Adrenal gland (tissue), 12 donors: ENCODE measurements around the gene SRM. TPM values are rescaled to one million over a fixed set of nuclear protein-coding genes. Genes with fewer than 3 reads are reported as not detected.
A peak's percentile ranks its signal among the peaks of the same experiment; 100 is the strongest.
"Not testable (repeated sequence)": the region's sequence is repeated elsewhere in the genome, so short reads cannot be mapped to it uniquely, and the experiment has no call there.

Experiments
- DNase-seq, 7 donors: peaks; one replicate each; pipeline ENCODE4 v3.0.0-alpha.2; 2019 to 2020
- H3K27ac ChIP-seq, 5 donors: fragments of 200-600 bp; sonication (generic) in 4 of 5; 1 replicate in 3 of 5; 2 replicates in 2 of 5; pipeline versions ENCODE4 v1.5.1 to v1.8.0; 2016 to 2020; ENCODE audit warnings: mild to moderate bottlenecking in 1 of 5
- H3K27me3 ChIP-seq: fragments of 200-600 bp; 2 replicates; pipeline ENCODE4 v1.8.0; 2021
- H3K36me3 ChIP-seq, 2 donors: fragments of 200-600 bp; replicated peaks in 1 of 2; 1 replicate in 1 of 2; 2 replicates in 1 of 2; pipeline versions ENCODE4 v1.5.1 to v1.8.0; 2018 to 2022
- H3K4me1 ChIP-seq, 2 donors: fragments of 200-600 bp; replicated peaks in 1 of 2; 1 replicate in 1 of 2; 2 replicates in 1 of 2; pipeline versions ENCODE4 v1.5.1 to v1.8.0; 2018 to 2021
- H3K4me3 ChIP-seq, 4 donors: fragments of 200-600 bp; sonication (generic) in 3 of 4; one replicate each; pipeline ENCODE4 v1.5.1; 2016 to 2018
- H3K9me3 ChIP-seq, 3 donors: fragments of 200-600 bp; sonication (generic) in 1 of 3; replicated peaks in 1 of 3; 1 replicate in 2 of 3; 2 replicates in 1 of 3; pipeline versions ENCODE4 v1.5.1 to v1.8.0; 2016 to 2021
- POLR2A ChIP-seq, 2 donors: fragments of 450-650 bp; IDR thresholded peaks; one replicate each; pipeline ENCODE4 v1.6.1; 2017; ENCODE audit warnings: antibody characterized with exemption in 2 of 2, mild to moderate bottlenecking in 2 of 2, moderate library complexity in 1 of 2
- WGBS, 4 donors: extraction: QIAGEN DNeasy Blood & Tissue Kit in 2 of 4; methylation state at CpG; one replicate each; pipeline versions ENCODE4 v1.1.5 to v1.1.7; 2013 to 2017; 5-methylcytosine and 5-hydroxymethylcytosine counted together
- intact Hi-C, 2 donors: fragments of 100-400 bp; cut with DNase I; formaldehyde crosslinking; loops; one replicate each; pipeline versions ENCODE4 v1.14.1 to v1.15.0; 2022 to 2023
- polyA plus RNA-seq, 3 donors: library from polyadenylated mRNA; stranded (reverse); fragments of 200-250 nt in 2 of 3; fragments of 350-450 nt in 1 of 3; fragmentation: Illumina TruSeq in 1 of 3; extraction: RNeasy Lipid Tissue Mini Kit (QIAGEN cat#74804) in 1 of 3; gene quantifications; one replicate each; pipeline ENCODE4 v1.2.3, GENCODE V29; 2013 to 2014
- total RNA-seq, 9 donors: library from RNA; depleted of rRNA in 4 of 9; stranded (reverse); fragments of >200 nt in 4 of 9; fragments of 120-200 nt in 1 of 9; fragmentation: NEBNext Ultra II Directional in 1 of 9; extraction: Animal tissue kit (Norgen Biotek cat#: 25700) in 1 of 9; gene quantifications; one replicate each; pipeline versions ENCODE4 v1.1.0 to v1.2.4, GENCODE V29; 2013 to 2023
- TF ChIP-seq, protein P1 (sequence below), 6 experiments: fragments of 450-650 bp in 4 of 6; fragments of 200-600 bp in 2 of 6; sonication (generic) in 1 of 6; IDR thresholded peaks; 1 replicate in 5 of 6; 2 replicates in 1 of 6; pipeline versions ENCODE4 v1.5.1 to v1.8.0; 2016 to 2021; ENCODE audit warnings: antibody characterized with exemption in 6 of 6, mild to moderate bottlenecking in 2 of 6, moderate library complexity in 1 of 6
- donor health status: healthy with polysubstance abuse.
- donor health status: Bipolar disorder and iron deficiency.
- donor health status: DM: yes; HTN: yes; CAD: no.
- donor health status: DM: no; HTN: no; CAD: no.
- donor health status: DM: no; HTN: no; CAD: no.
- donor health status: DM: yes; HTN: yes; CAD: no.

SRM gene
- total and polyA plus RNA-seq, 12 donors = 14.9 to 243 (median 54.5) TPM

DNA sequence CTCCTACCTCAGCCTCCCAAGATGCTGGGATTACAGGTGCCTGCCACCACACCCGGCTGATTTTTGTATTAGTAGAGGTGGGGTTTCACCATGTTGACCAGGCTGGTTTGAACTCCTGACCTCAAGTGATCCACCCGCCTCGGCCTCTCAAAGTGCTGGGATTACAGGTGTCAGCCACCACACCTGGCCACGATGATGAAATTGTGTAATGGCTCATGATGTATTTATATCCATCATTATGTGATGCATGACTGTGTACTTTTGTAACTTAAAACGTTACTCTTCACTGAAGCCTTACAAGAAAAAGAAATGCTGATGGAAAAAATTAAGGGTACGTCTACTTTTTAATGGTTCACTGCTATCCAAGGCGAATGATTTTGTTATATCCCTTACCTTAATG lies 39.8 kb downstream of the SRM start:
- intact Hi-C loops = no loop called here
- H3K4me1 ChIP-seq = peaks cover 0 to 11% of the 10 kb centered on the region in 2 donors

DNA sequence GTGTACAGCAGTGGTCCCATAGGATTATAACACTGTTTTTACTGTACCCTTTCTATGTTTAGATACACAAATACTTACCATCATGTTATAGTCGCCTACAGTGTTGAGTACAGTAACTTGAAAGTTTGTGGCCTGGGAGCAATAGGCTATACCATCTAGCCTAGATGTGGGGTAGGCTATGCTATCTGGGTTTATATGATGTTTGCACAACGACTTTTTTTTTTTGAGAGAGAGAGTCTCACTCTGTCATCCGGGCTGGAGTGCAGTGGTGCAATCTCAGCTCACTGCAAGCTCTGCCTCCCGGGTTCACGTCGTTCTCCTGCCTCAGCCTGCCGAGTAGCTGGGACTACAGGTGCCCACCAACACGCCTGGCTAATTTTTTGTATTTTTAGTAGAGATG lies 40.5 kb downstream of the SRM start:
- Histone ChIP-seq H3K4me1 (peaks cover 4 to 17% of the 10 kb centered on the region in 2 donors), H3K36me3 (peaks cover 0 to 98% of the 10 kb centered on the region in 2 donors)
- DNase-seq, intact Hi-C loops, H3K4me3 ChIP-seq, H3K27ac ChIP-seq, H3K9me3 ChIP-seq, H3K27me3 ChIP-seq: not testable (repeated sequence)
- 77 to 87% (median 83%) methylated on average over 8 of the region's 8 CpGs for WGBS, 4 donors

More for the DNA sequence above, 39.8 kb downstream of the SRM start:
- no peak overlapping the region for H3K4me3 ChIP-seq
- DNase-seq = no peak
- H3K27me3 ChIP-seq = no peaks in the 10 kb centered on the region
- H3K36me3 ChIP-seq = peaks cover 0 to 98% of the 10 kb centered on the region in 2 donors
- TF ChIP-seq POLR2A (IDR thresholded peaks at IDR 0.05) = no peak
- TF ChIP-seq, protein P1, sequence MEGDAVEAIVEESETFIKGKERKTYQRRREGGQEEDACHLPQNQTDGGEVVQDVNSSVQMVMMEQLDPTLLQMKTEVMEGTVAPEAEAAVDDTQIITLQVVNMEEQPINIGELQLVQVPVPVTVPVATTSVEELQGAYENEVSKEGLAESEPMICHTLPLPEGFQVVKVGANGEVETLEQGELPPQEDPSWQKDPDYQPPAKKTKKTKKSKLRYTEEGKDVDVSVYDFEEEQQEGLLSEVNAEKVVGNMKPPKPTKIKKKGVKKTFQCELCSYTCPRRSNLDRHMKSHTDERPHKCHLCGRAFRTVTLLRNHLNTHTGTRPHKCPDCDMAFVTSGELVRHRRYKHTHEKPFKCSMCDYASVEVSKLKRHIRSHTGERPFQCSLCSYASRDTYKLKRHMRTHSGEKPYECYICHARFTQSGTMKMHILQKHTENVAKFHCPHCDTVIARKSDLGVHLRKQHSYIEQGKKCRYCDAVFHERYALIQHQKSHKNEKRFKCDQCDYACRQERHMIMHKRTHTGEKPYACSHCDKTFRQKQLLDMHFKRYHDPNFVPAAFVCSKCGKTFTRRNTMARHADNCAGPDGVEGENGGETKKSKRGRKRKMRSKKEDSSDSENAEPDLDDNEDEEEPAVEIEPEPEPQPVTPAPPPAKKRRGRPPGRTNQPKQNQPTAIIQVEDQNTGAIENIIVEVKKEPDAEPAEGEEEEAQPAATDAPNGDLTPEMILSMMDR (IDR thresholded peaks at IDR 0.05) = no peak
- WGBS, 4 donors = 81 to 88% (median 87%) methylated on average over 4 to 7 of the region's 7 CpGs
- no peak overlapping the region for H3K27ac ChIP-seq
- no peaks in the 10 kb centered on the region for H3K9me3 ChIP-seq

DNA sequence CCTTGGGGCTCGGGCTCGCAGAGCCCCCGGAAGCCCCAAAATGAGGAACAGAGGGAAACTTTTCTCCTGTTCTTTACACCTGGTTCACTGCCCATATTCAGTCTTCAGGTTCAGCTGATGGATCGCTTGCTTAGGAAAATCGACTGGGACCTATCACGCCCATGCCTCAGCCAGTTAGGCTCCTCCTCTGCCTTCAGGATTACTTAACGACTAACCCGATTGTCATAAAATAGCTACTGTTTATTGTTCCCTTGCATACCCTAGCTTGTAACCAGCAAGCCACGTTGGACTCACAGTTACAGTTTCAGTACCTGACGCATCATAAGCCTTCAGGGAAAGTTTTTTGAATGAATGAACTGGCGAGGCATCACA lies 46.7 kb downstream of the SRM start:
- WGBS, 4 donors = 0 to 2% (median 1%) methylated on average over 8 to 11 of the region's 11 CpGs
- H3K4me1 ChIP-seq = peaks cover 15 to 36% of the 10 kb centered on the region in 2 donors
- intact Hi-C loops = no loop called here

DNA sequence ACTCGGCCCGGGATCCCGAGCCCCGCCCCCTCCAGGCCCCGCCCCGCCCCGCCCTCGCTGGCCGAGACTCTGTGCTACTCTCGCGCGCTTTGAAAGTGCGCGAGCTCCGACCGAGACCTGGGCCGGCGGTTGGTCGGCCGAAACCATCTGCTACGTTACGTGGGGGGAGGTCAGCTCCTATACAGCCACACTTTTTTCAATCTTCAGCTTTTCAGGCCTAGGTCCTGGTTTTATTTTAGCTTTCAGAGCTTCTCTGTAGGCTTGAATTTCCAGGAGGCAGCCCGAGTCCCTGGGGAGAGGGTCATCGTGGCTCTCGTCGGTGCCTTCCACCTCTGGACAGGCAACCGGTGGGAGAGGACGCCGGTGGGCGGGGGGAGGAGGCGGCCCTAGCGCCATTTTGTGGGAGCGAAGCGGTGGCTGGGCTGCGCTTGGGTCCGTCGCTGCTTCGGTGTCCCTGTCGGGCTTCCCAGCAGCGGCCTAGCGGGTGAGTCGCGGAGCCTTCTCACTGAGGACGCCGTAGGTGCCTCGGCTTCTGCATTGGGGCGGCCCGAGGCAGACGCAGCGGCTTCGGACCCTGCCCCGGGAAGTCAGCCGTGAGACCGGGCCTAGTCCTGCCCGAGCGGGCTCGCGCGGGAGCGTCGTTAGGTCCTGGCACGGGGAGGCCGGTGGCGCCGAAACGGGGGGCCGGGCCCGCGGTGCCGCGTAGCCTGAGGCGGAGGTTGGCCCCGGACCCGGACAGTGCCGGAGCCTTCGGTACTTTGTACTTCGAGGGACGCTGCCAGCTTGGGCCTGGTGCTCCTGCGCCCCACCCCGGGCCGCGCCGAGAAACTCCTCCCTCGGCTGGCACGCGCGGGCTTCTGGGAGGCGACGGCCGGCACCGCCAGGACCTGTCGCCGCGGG lies 47.3 kb downstream of the SRM start, which contains the start of gene TARDBP:
Gene TARDBP (plus strand): TSS at position 395 of the 900 bp plus-strand sequence. CDS start 1,074 bp downstream, outside the sequence.
- Histone ChIP-seq H3K4me1 (peaks cover 15 to 36% of the 10 kb centered on the region in 2 donors), H3K27ac (peak within 1 kb of the TSS; percentile 48 to 96 (median 96)), H3K27me3 (no peaks in the 10 kb centered on the region), H3K4me3 (peak within 1 kb of the TSS; percentile 69 to 99 (median 96)), H3K36me3 (peaks cover 0 to 39% of the 10 kb centered on the region in 2 donors), H3K9me3 (no peaks in the 10 kb centered on the region)
- intact Hi-C loops = no loop called here
- DNase-seq = peak; percentile 87 to 93 (median 90)
- WGBS, 4 donors = 0 to 1% (median 0%) methylated on average over 19 to 94 of the region's 94 CpGs
- TF ChIP-seq, protein P1 (IDR thresholded peaks at IDR 0.05) = no peak
- peak; percentile 82 to 88 for TF ChIP-seq POLR2A (IDR thresholded peaks at IDR 0.05)

More for the DNA sequence above, 46.7 kb downstream of the SRM start:
- no peak for TF ChIP-seq POLR2A (IDR thresholded peaks at IDR 0.05)
- TF ChIP-seq, protein P1 (IDR thresholded peaks at IDR 0.05) = no peak
- Histone ChIP-seq H3K27me3 (no peaks in the 10 kb centered on the region), H3K4me3 (peak overlapping the region; percentile 69 to 99 (median 96)), H3K9me3 (no peaks in the 10 kb centered on the region), H3K36me3 (peaks cover 0 to 45% of the 10 kb centered on the region in 2 donors), H3K27ac (peak overlapping the region; percentile 48 to 96 (median 96))
- no peak for DNase-seq

Other genes starting within 250 kb of the SRM start
- gene TARDBP, start 47.4 kb downstream of the SRM start, total RNA-seq = 100 to 1,000 TPM in 5 of 9 donors, 10 to 100 TPM in 4; 45.1 to 324 (median 123) TPM
- 100 to 1,000 TPM in 1 of 3 donors, 10 to 100 TPM in 2; 79.8 to 179 (median 88.9) TPM for gene TARDBP, start 47.4 kb downstream of the SRM start, polyA plus RNA-seq
- not detected for gene MASP2, start 12.8 kb downstream of the SRM start, total RNA-seq
- gene MASP2, start 12.8 kb downstream of the SRM start, polyA plus RNA-seq = under 1 TPM in 1 of 3 donors, not detected in 2; 0.07 TPM
- gene EXOSC10, start 39.9 kb upstream of the SRM start, total RNA-seq = 10 to 100 TPM; 25.5 to 61.9 (median 34.8) TPM
- gene EXOSC10, start 39.9 kb upstream of the SRM start, polyA plus RNA-seq = 100 to 1,000 TPM in 1 of 3 donors, 10 to 100 TPM in 2; 53.1 to 107 (median 55.9) TPM
- gene ANGPTL7, start 129.3 kb upstream of the SRM start, total RNA-seq = 1 to 10 TPM in 6 of 9 donors, under 1 TPM in 3; 0.12 to 5.8 (median 1.1) TPM
- gene ANGPTL7, start 129.3 kb upstream of the SRM start, polyA plus RNA-seq = 1 to 10 TPM; 3.5 to 8.5 (median 4.3) TPM
- gene MTOR, start 202.5 kb upstream of the SRM start, total RNA-seq = 10 to 100 TPM; 27.6 to 45.3 (median 36.8) TPM
- 10 to 100 TPM; 21.4 to 28.8 (median 28.2) TPM for gene MTOR, start 202.5 kb upstream of the SRM start, polyA plus RNA-seq
- gene UBIAD1, start 213.2 kb upstream of the SRM start, total RNA-seq = 10 to 100 TPM in 7 of 9 donors, 1 to 10 TPM in 2; 6.6 to 24.3 (median 11.3) TPM
- 10 to 100 TPM in 1 of 3 donors, 1 to 10 TPM in 2; 4.5 to 18.0 (median 6.3) TPM for gene UBIAD1, start 213.2 kb upstream of the SRM start, polyA plus RNA-seq